ENCODE data around the gene RNF180.

DNA sequence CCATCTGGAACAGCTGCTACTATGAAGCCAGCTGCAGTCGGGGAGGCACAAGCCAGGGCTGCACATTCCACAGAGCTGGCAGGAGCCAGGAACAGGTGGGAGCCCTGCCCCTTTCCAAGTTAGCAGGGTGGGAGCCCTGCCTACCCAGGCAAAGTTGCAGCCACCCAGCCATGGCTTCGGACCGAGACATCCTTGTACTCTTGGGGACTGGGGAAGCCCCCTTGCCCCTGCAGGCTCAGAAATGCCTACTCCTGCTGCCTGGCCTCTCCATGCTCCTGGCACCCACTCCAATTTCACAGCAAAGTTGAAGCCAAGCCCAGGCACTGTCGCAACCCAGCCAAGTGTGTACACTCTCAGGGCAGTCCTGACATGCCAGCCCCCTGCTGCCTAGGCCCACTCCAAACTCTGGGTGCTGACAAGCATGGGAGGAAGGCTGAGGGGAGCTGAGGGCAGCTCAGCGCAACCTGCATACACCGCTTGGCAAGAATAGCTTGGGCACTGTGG is 165.1 kb downstream of the RNF180 start:
- TF ChIP-seq POLR2A (IDR thresholded peaks at IDR 0.05; ENCODE audit: low read depth, low read length) (no peak), TAF1 (IDR thresholded peaks at IDR 0.05; ENCODE audit: borderline replicate concordance, low read depth, low read length) (no peak)
